Neutrophil (primary cell): Measurements from ENCODE around the gene MRPL46.

Experiments used
- H3K27ac ChIP-seq: fragments of 200-600 bp; sonication (generic); 2 replicates; pipeline ENCODE4 v1.5.1; 2016; ENCODE audit warnings: mild to moderate bottlenecking, moderate library complexity
- H3K27me3 ChIP-seq: fragments of 200-600 bp; sonication (generic); 2 replicates; pipeline ENCODE4 v1.6.0; 2016; ENCODE audit warnings: mild to moderate bottlenecking
- H3K36me3 ChIP-seq: fragments of 200-600 bp; sonication (generic); 2 replicates; pipeline ENCODE4 v1.5.1; 2017
- H3K4me1 ChIP-seq, 2 experiments: fragments of 200-600 bp in 1 of 2; sonication (generic) in 1 of 2; 1 replicate in 1 of 2; 2 replicates in 1 of 2; pipeline versions ENCODE4 v1.5.1 to v1.6.1; 2013 to 2016; ENCODE audit warnings: low read depth in 1 of 2, low read length in 1 of 2, mild to moderate bottlenecking in 1 of 2, moderate library complexity in 1 of 2; ENCODE audit not compliant: control insufficient read depth in 1 of 2, insufficient read depth in 1 of 2
- H3K4me3 ChIP-seq, 2 experiments: fragments of 200-600 bp in 1 of 2; sonication (generic) in 1 of 2; 1 replicate in 1 of 2; 2 replicates in 1 of 2; pipeline ENCODE4 v1.5.1; 2013 to 2016; ENCODE audit warnings: low read depth in 1 of 2, low read length in 1 of 2, mild to moderate bottlenecking in 1 of 2, moderate library complexity in 1 of 2
- H3K9me3 ChIP-seq: fragments of 200-600 bp; sonication (generic); 2 replicates; pipeline ENCODE4 v1.5.1; 2016
- CTCF ChIP-seq: fragments of 200-600 bp; sonication (generic); IDR thresholded peaks from 2 replicates; pipeline ENCODE4 v1.5.1; 2016; ENCODE audit warnings: antibody characterized with exemption

MRPL46 gene

DNA sequence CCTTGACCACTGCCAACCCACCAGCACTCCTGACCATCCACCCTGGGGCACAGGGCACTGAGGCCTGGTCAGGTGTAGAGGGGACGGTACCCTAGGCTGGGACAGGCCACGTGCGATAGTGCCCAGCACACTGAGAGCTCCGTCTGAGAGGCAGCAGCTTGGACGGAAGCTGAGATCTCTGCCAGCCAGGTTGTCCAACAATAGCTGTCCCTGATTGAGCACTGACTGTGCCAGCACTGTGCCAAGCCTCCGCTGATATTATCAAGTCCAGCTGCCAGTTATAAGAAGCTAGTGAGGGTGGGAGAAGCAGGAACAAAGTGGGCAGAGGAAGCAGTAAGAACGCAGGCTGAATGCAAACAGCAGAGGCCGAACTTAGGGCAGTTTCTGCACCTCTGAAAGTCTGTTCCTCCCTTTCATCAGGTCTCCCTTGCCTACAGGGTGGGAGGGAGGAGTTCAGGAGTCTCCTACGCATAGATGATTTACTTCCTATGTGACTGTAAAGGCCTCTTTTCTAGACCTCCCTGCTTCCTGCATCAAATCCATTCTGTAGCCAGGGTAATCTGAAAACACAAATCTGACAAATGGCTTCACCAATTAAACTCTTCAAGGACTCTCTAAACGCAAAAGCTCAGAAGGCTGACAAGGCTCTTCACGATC lies 30.0 kb upstream of the MRPL46 start:
- H3K27me3 ChIP-seq, result no peaks in the 10 kb centered on the region
- H3K36me3 ChIP-seq, result no peaks in the 10 kb centered on the region
- H3K9me3 ChIP-seq, result no peaks in the 10 kb centered on the region
- no peak for TF ChIP-seq CTCF
- H3K27ac ChIP-seq, result no peak overlapping the region
- no peak overlapping the region for H3K4me3 ChIP-seq
- no peaks in the 10 kb centered on the region for H3K4me1 ChIP-seq

- no peak for TF ChIP-seq CTCF
- H3K36me3 ChIP-seq, result no peaks in the 10 kb centered on the region
- no peak overlapping the region for H3K4me3 ChIP-seq
Measured at GRCh38 chr15:88493844-88494243, 26.7 kb upstream of the MRPL46 start.

GRCh38 chr15:88491158-88491557 lies 24.0 kb upstream of the MRPL46 start:
- H3K27me3 ChIP-seq, result no peaks in the 10 kb centered on the region

More at GRCh38 chr15:88493844-88494243, 26.7 kb upstream of the MRPL46 start:
- Histone ChIP-seq H3K27me3 (no peaks in the 10 kb centered on the region), H3K4me1 (no peaks in the 10 kb centered on the region), H3K27ac (no peak overlapping the region), H3K9me3 (no peaks in the 10 kb centered on the region)

GRCh38 chr15:88490036-88490435 lies 22.8 kb upstream of the MRPL46 start:
- Histone ChIP-seq H3K36me3 (no peaks in the 10 kb centered on the region), H3K9me3 (no peaks in the 10 kb centered on the region), H3K4me1 (no peaks in the 10 kb centered on the region), H3K4me3 (no peak overlapping the region), H3K27me3 (no peaks in the 10 kb centered on the region), H3K27ac (no peak overlapping the region)
- no peak for TF ChIP-seq CTCF

More at GRCh38 chr15:88491158-88491557, 24.0 kb upstream of the MRPL46 start:
- no peak overlapping the region for H3K4me3 ChIP-seq
- H3K4me1 ChIP-seq, result no peaks in the 10 kb centered on the region
- H3K9me3 ChIP-seq, result no peaks in the 10 kb centered on the region
- no peak overlapping the region for H3K27ac ChIP-seq
- TF ChIP-seq CTCF, result no peak
- H3K36me3 ChIP-seq, result no peaks in the 10 kb centered on the region

- TF ChIP-seq CTCF, result no peak
- H3K4me3 ChIP-seq, result no peak overlapping the region
- H3K27me3 ChIP-seq, result no peaks in the 10 kb centered on the region
- no peaks in the 10 kb centered on the region for H3K9me3 ChIP-seq
- no peaks in the 10 kb centered on the region for H3K36me3 ChIP-seq
- H3K27ac ChIP-seq, result no peak overlapping the region
- H3K4me1 ChIP-seq, result no peaks in the 10 kb centered on the region
Measured at GRCh38 chr15:88489321-88489720, 22.1 kb upstream of the MRPL46 start.
